HepG2 (cell line): ENCODE measurements around the gene ST6GALNAC4. TPM values are rescaled to one million over a fixed set of nuclear protein-coding genes. Genes with fewer than 3 reads are reported as not detected.

ENCODE experiments used
- AKAP8 ChIP-seq: sonication (generic); formaldehyde crosslinking; IDR thresholded peaks from 2 replicates; pipeline ENCODE4 v1.5.1; 2020; ENCODE audit warnings: mild to moderate bottlenecking, missing genetic modification reagents
- BHLHE40 ChIP-seq: IDR thresholded peaks from 2 replicates; pipeline ENCODE4 v1.6.1; 2011; ENCODE audit warnings: low read length, improper control_type of control experiment
- ELF3 ChIP-seq: IDR thresholded peaks from 2 replicates; pipeline ENCODE4 v1.6.1; 2016; ENCODE audit warnings: missing genetic modification reagents, missing compliant biosample characterization
- MEF2D ChIP-seq: sonication (generic); formaldehyde crosslinking; IDR thresholded peaks from 2 replicates; pipeline ENCODE4 v1.5.1; 2020; ENCODE audit warnings: mild to moderate bottlenecking, missing genetic modification reagents
- PHF8 ChIP-seq: sonication (generic); formaldehyde crosslinking; IDR thresholded peaks from 2 replicates; pipeline ENCODE4 v1.5.0; 2020; ENCODE audit warnings: missing genetic modification reagents
- POLR2AphosphoS5 ChIP-seq: IDR thresholded peaks from 2 replicates; pipeline ENCODE4 v1.6.1; 2012; ENCODE audit warnings: low read depth, low read length
- ZBED4 ChIP-seq: sonication (generic); formaldehyde crosslinking; IDR thresholded peaks from 2 replicates; pipeline ENCODE4 v1.4.0; 2020; ENCODE audit warnings: missing genetic modification reagents, borderline replicate concordance
- ZNF740 ChIP-seq: sonication (generic); formaldehyde crosslinking; IDR thresholded peaks from 2 replicates; pipeline ENCODE4 v1.4.0; 2020; ENCODE audit warnings: missing genetic modification reagents
- ZNF816 ChIP-seq: sonication (generic); formaldehyde crosslinking; IDR thresholded peaks from 2 replicates; pipeline ENCODE4 v1.8.0; 2022; ENCODE audit warnings: missing genetic modification reagents, mild to moderate bottlenecking, borderline replicate concordance
- ZNF878 ChIP-seq: sonication (generic); formaldehyde crosslinking; IDR thresholded peaks from 2 replicates; pipeline ENCODE4 v1.8.1; 2023; ENCODE audit warnings: mild to moderate bottlenecking, missing genetic modification reagents, moderate library complexity
- polyA plus RNA-seq, 8 experiments: library from polyadenylated mRNA; depleted of rRNA in 3 of 8; stranded (reverse) in 7 of 8; unstranded in 1 of 8; fragments of >200 nt; fragmentation: Illumina TruSeq in 4 of 8; extraction: Trizol in 4 of 8; gene quantifications; 2 replicates each; pipeline versions ENCODE4 v1.2.1 to v1.2.3, GENCODE V29; 2011 to 2016; ENCODE audit warnings: low read depth in 4 of 8, missing spikeins in 1 of 8, mixed read lengths in 1 of 8; ENCODE audit not compliant: insufficient read depth in 1 of 8
- total RNA-seq, 5 experiments: library from RNA; depleted of rRNA; stranded (reverse); fragments of >200 nt; fragmentation: Illumina TruSeq; extraction: Trizol; gene quantifications; 2 replicates each; pipeline ENCODE4 v1.2.3, GENCODE V29; 2016; ENCODE audit warnings: low read depth in 1 of 5
- TF ChIP-seq, protein P1 (sequence below): sonication (generic); formaldehyde crosslinking; IDR thresholded peaks from 2 replicates; pipeline ENCODE4; 2020; ENCODE audit warnings: missing genetic modification reagents, mild to moderate bottlenecking, borderline replicate concordance
- TF ChIP-seq, protein P2 (sequence below): sonication (generic); formaldehyde crosslinking; IDR thresholded peaks from 2 replicates; pipeline ENCODE4 v1.9.0; 2021; ENCODE audit warnings: missing genetic modification reagents, mild to moderate bottlenecking, borderline replicate concordance
- TF ChIP-seq, protein P3 (sequence below): sonication (generic); formaldehyde crosslinking; IDR thresholded peaks from 2 replicates; pipeline ENCODE4 v1.4.0; 2020; ENCODE audit warnings: missing genetic modification reagents

The ST6GALNAC4 gene
- total and polyA plus RNA-seq, 2 of the 13 experiments (the other 11 are each of a cell fraction or from before 2014, with no cell fraction given) = 18.8 to 27.7 TPM

DNA sequence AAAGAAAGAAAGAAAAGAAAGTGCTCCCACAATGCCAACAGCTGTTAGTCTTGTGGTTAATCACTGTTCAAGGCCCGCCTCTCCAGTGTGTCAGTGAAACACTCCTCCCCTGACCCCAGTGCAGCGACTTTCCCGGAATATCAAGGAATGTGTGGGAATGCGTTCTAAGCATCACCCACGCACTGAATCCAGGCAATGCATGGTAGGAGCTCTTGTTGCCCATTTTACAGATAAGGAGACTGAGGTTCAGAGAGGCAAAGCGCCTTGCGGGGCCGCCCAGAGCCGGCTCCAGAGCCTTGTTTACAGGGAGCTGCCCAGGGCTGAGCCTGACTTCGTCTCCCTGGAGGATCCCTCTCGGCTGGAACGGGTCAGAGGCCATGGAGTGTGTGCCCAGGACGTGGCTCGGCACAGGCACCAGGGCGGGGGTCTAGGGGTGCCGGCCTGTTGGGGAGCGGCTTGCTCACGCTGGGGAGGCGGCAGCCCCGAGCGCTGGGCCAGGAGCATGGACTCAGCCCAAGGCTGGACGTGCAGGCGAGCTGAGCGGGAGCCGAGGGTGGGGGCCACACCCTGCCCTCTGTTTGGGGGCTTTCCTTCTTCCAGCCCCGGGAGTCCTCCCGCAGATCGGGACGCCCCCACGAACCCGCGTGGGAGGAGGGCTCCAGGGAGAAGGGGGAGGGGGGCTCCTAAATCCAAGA, 18.3 kb downstream of the ST6GALNAC4 start (continued):
- TF ChIP-seq, protein P1, sequence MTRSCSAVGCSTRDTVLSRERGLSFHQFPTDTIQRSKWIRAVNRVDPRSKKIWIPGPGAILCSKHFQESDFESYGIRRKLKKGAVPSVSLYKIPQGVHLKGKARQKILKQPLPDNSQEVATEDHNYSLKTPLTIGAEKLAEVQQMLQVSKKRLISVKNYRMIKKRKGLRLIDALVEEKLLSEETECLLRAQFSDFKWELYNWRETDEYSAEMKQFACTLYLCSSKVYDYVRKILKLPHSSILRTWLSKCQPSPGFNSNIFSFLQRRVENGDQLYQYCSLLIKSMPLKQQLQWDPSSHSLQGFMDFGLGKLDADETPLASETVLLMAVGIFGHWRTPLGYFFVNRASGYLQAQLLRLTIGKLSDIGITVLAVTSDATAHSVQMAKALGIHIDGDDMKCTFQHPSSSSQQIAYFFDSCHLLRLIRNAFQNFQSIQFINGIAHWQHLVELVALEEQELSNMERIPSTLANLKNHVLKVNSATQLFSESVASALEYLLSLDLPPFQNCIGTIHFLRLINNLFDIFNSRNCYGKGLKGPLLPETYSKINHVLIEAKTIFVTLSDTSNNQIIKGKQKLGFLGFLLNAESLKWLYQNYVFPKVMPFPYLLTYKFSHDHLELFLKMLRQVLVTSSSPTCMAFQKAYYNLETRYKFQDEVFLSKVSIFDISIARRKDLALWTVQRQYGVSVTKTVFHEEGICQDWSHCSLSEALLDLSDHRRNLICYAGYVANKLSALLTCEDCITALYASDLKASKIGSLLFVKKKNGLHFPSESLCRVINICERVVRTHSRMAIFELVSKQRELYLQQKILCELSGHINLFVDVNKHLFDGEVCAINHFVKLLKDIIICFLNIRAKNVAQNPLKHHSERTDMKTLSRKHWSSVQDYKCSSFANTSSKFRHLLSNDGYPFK (CRISPR knock-in tag) = no peak
- TF ChIP-seq BHLHE40 (no peak), POLR2AphosphoS5 (0 out of 2 replicates have a peak, but pooled peaks have one; percentile 30), ELF3 (CRISPR knock-in tag) (peak; percentile 31; the same call in 1 of the 2 replicates), ZBED4 (no peak), ZNF816 (CRISPR knock-in tag) (no peak), MEF2D (CRISPR knock-in tag) (peak; percentile 40; the same call in 1 of the 2 replicates), ZNF740 (no peak), AKAP8 (CRISPR knock-in tag) (0 out of 2 replicates have a peak, but pooled peaks have one; percentile 28), PHF8 (CRISPR knock-in tag) (peak; percentile 53; the same call in 1 of the 2 replicates), ZNF878 (CRISPR knock-in tag) (no peak)
- TF ChIP-seq, protein P2, sequence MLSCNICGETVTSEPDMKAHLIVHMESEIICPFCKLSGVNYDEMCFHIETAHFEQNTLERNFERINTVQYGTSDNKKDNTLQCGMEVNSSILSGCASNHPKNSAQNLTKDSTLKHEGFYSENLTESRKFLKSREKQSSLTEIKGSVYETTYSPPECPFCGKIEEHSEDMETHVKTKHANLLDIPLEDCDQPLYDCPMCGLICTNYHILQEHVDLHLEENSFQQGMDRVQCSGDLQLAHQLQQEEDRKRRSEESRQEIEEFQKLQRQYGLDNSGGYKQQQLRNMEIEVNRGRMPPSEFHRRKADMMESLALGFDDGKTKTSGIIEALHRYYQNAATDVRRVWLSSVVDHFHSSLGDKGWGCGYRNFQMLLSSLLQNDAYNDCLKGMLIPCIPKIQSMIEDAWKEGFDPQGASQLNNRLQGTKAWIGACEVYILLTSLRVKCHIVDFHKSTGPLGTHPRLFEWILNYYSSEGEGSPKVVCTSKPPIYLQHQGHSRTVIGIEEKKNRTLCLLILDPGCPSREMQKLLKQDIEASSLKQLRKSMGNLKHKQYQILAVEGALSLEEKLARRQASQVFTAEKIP (CRISPR knock-in tag) = no peak
- TF ChIP-seq, protein P3, sequence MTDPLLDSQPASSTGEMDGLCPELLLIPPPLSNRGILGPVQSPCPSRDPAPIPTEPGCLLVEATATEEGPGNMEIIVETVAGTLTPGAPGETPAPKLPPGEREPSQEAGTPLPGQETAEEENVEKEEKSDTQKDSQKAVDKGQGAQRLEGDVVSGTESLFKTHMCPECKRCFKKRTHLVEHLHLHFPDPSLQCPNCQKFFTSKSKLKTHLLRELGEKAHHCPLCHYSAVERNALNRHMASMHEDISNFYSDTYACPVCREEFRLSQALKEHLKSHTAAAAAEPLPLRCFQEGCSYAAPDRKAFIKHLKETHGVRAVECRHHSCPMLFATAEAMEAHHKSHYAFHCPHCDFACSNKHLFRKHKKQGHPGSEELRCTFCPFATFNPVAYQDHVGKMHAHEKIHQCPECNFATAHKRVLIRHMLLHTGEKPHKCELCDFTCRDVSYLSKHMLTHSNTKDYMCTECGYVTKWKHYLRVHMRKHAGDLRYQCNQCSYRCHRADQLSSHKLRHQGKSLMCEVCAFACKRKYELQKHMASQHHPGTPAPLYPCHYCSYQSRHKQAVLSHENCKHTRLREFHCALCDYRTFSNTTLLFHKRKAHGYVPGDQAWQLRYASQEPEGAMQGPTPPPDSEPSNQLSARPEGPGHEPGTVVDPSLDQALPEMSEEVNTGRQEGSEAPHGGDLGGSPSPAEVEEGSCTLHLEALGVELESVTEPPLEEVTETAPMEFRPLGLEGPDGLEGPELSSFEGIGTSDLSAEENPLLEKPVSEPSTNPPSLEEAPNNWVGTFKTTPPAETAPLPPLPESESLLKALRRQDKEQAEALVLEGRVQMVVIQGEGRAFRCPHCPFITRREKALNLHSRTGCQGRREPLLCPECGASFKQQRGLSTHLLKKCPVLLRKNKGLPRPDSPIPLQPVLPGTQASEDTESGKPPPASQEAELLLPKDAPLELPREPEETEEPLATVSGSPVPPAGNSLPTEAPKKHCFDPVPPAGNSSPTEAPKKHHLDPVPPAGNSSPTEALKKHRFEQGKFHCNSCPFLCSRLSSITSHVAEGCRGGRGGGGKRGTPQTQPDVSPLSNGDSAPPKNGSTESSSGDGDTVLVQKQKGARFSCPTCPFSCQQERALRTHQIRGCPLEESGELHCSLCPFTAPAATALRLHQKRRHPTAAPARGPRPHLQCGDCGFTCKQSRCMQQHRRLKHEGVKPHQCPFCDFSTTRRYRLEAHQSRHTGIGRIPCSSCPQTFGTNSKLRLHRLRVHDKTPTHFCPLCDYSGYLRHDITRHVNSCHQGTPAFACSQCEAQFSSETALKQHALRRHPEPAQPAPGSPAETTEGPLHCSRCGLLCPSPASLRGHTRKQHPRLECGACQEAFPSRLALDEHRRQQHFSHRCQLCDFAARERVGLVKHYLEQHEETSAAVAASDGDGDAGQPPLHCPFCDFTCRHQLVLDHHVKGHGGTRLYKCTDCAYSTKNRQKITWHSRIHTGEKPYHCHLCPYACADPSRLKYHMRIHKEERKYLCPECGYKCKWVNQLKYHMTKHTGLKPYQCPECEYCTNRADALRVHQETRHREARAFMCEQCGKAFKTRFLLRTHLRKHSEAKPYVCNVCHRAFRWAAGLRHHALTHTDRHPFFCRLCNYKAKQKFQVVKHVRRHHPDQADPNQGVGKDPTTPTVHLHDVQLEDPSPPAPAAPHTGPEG (CRISPR knock-in tag) = no peak
